Measurements from ENCODE around the gene ANKRD22. TPM values are rescaled to one million over a fixed set of nuclear protein-coding genes. Genes with fewer than 3 reads are reported as not detected.

ANKRD22 gene
- polyA plus RNA-seq, 1 donor (not counting 4 experiments of a cell fraction or from before 2014, with no cell fraction given), result 4.4 TPM

DNA sequence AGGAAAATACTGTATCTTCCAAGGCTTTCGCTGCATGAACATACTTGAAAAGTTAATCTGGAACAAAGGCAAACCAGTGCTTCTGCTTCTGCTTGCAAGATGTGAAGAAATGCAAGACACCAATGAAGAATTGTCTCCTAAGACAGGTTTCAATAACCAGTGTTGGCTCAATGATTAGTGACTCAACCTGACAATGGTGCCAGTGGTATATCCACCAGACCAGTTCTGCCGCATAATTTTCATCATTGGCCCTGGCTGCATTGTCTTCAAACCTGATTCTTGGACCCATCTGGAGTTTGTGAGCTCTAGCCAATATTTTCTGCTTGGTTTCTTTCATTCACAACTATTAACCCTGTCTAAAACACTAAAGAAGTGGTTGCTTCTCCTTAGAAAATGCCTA, 14.8 kb upstream of the ANKRD22 start:
- no peak overlapping the region for H2AFZ ChIP-seq (ENCODE audit: control insufficient read depth, low read length)
- no peaks in the 10 kb centered on the region for H3K4me1 ChIP-seq (ENCODE audit: control insufficient read depth, extremely low read depth, insufficient read depth, low read length)
- no peaks in the 10 kb centered on the region for H3K9me1 ChIP-seq (ENCODE audit: control insufficient read depth, extremely low read depth, insufficient read depth, low read length)
- peak; percentile 74 for FAIRE-seq
- H3K4me2 ChIP-seq (ENCODE audit: control insufficient read depth, extremely low read depth, insufficient read depth, low read depth, low read length), result no peak overlapping the region
- dilution Hi-C loops (cut with MboI; ENCODE audit: extremely low pct_ligation_motif_present, low sequenced_read_pairs), result no loop called here
- no peak for DNase-seq (ENCODE audit: low read depth, low spot score)
- no peak overlapping the region for H3K27ac ChIP-seq (ENCODE audit: control insufficient read depth, insufficient read depth, low read length)
- H3K4me3 ChIP-seq (ENCODE audit: control insufficient read depth in 2 of 3, extremely low read depth in 1 of 3, insufficient read depth in 2 of 3, low read depth in 1 of 3, low read length in 3 of 3), result no peak overlapping the region
- H3K36me3 ChIP-seq (ENCODE audit: control insufficient read depth in 2 of 2, extremely low read depth in 1 of 2, insufficient read depth in 2 of 2, low read length in 2 of 2), result no peaks in the 10 kb centered on the region
- no peaks in the 10 kb centered on the region for H3K27me3 ChIP-seq (ENCODE audit: control insufficient read depth, extremely low read depth, insufficient read depth, low read length)
- H3K9ac ChIP-seq (ENCODE audit: control insufficient read depth, extremely low read depth, insufficient read depth, low read length), result no peak overlapping the region
- no peaks in the 10 kb centered on the region for H4K20me1 ChIP-seq (ENCODE audit: control insufficient read depth, extremely low read depth, insufficient read depth, low read length)
- H3K9me3 ChIP-seq (ENCODE audit: control insufficient read depth, low read depth, low read length), result no peaks in the 10 kb centered on the region
- no peak for TF ChIP-seq EZH2 (IDR thresholded peaks at IDR 0.05; ENCODE audit: low read length)
- TF ChIP-seq, protein P1, sequence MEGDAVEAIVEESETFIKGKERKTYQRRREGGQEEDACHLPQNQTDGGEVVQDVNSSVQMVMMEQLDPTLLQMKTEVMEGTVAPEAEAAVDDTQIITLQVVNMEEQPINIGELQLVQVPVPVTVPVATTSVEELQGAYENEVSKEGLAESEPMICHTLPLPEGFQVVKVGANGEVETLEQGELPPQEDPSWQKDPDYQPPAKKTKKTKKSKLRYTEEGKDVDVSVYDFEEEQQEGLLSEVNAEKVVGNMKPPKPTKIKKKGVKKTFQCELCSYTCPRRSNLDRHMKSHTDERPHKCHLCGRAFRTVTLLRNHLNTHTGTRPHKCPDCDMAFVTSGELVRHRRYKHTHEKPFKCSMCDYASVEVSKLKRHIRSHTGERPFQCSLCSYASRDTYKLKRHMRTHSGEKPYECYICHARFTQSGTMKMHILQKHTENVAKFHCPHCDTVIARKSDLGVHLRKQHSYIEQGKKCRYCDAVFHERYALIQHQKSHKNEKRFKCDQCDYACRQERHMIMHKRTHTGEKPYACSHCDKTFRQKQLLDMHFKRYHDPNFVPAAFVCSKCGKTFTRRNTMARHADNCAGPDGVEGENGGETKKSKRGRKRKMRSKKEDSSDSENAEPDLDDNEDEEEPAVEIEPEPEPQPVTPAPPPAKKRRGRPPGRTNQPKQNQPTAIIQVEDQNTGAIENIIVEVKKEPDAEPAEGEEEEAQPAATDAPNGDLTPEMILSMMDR (optimal IDR thresholded peaks at IDR 0.05 in 1 of 3, IDR thresholded peaks at IDR 0.05 in 1 of 3, conservative IDR thresholded peaks at IDR 0.05 in 1 of 3; ENCODE audit: extremely low read depth in 1 of 3, insufficient read depth in 2 of 3, low read length in 3 of 3), result no peak
- no peaks in the 10 kb centered on the region for H3K79me2 ChIP-seq (ENCODE audit: control insufficient read depth, insufficient read depth, low read length)

DNA sequence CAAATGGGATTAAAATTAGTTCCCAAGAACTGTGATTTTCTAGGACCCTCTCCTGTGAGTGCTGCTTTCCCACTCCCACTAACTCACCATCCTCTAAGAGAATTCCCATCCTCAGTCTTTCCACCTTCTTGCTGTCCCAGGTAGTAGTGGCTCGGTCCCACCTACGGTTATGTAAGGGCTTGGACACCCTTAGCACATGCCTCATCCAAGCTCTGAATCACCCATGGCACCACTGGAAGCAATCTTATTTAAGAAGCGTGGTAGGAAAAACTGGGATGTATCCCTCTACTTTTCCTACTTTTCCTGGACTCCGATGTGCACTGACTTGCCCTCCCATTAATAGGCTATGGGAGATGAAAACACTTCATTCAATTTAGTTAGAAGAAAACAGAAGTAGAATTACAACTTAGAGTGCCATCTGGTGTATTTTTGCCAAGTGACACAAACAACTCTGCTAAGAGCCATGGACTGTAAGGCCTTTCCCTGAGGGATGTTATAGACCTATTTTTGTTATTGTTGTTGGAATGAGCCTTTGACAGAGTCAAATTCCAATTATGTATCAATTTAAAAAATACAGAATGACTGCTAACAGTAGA, 13.7 kb upstream of the ANKRD22 start:
- no peaks in the 10 kb centered on the region for H3K9me1 ChIP-seq (ENCODE audit: control insufficient read depth, extremely low read depth, insufficient read depth, low read length)
- H3K4me3 ChIP-seq (ENCODE audit: control insufficient read depth in 2 of 3, extremely low read depth in 1 of 3, insufficient read depth in 2 of 3, low read depth in 1 of 3, low read length in 3 of 3), result no peak overlapping the region
- dilution Hi-C loops (cut with MboI; ENCODE audit: extremely low pct_ligation_motif_present, low sequenced_read_pairs), result no loop called here
- no peak for FAIRE-seq
- H3K9me3 ChIP-seq (ENCODE audit: control insufficient read depth, low read depth, low read length), result no peaks in the 10 kb centered on the region
- H3K4me1 ChIP-seq (ENCODE audit: control insufficient read depth, extremely low read depth, insufficient read depth, low read length), result no peaks in the 10 kb centered on the region
- no peaks in the 10 kb centered on the region for H3K27me3 ChIP-seq (ENCODE audit: control insufficient read depth, extremely low read depth, insufficient read depth, low read length)
- no peak overlapping the region for H2AFZ ChIP-seq (ENCODE audit: control insufficient read depth, low read length)
- no peaks in the 10 kb centered on the region for H4K20me1 ChIP-seq (ENCODE audit: control insufficient read depth, extremely low read depth, insufficient read depth, low read length)
- no peak for DNase-seq (ENCODE audit: low read depth, low spot score)
- no peaks in the 10 kb centered on the region for H3K79me2 ChIP-seq (ENCODE audit: control insufficient read depth, insufficient read depth, low read length)
- TF ChIP-seq, protein P1 (optimal IDR thresholded peaks at IDR 0.05 in 1 of 3, IDR thresholded peaks at IDR 0.05 in 1 of 3, conservative IDR thresholded peaks at IDR 0.05 in 1 of 3; ENCODE audit: extremely low read depth in 1 of 3, insufficient read depth in 2 of 3, low read length in 3 of 3), result peak in 1 of 3 experiments; percentile 37
- no peak for TF ChIP-seq EZH2 (IDR thresholded peaks at IDR 0.05; ENCODE audit: low read length)
- no peaks in the 10 kb centered on the region for H3K36me3 ChIP-seq (ENCODE audit: control insufficient read depth in 2 of 2, extremely low read depth in 1 of 2, insufficient read depth in 2 of 2, low read length in 2 of 2)
- H3K4me2 ChIP-seq (ENCODE audit: control insufficient read depth, extremely low read depth, insufficient read depth, low read depth, low read length), result no peak overlapping the region
- no peak overlapping the region for H3K9ac ChIP-seq (ENCODE audit: control insufficient read depth, extremely low read depth, insufficient read depth, low read length)
- no peak overlapping the region for H3K27ac ChIP-seq (ENCODE audit: control insufficient read depth, insufficient read depth, low read length)

All from keratinocyte (primary cell).